Nephron progenitor cell (in vitro differentiated cells): ENCODE data around the gene PCNT.
"Not testable (repeated sequence)": the region's sequence is repeated elsewhere in the genome, so short reads cannot be mapped to it uniquely, and the experiment has no call there.

Experiments used
- DNase-seq: peaks from one replicate; pipeline ENCODE4 v3.0.0; 2021
- H3K27ac Mint-ChIP-seq: 2 replicates; pipeline ENCODE4 v1.8.0; 2021; ENCODE audit warnings: mild to moderate bottlenecking, moderate library complexity, mixed read lengths
- H3K27me3 Mint-ChIP-seq: 2 replicates; pipeline ENCODE4 v1.8.0; 2021; ENCODE audit warnings: mild to moderate bottlenecking, low read depth, mixed read lengths; ENCODE audit not compliant: poor library complexity
- H3K36me3 Mint-ChIP-seq: 2 replicates; pipeline ENCODE4 v1.8.0; 2021; ENCODE audit warnings: low read depth, mixed read lengths
- H3K4me1 Mint-ChIP-seq: 2 replicates; pipeline ENCODE4 v1.8.0; 2021; ENCODE audit warnings: mixed read lengths
- H3K4me3 Mint-ChIP-seq: 2 replicates; pipeline ENCODE4 v1.8.0; 2021; ENCODE audit warnings: mild to moderate bottlenecking, moderate library complexity, mixed read lengths
- H3K9me3 Mint-ChIP-seq: 2 replicates; pipeline ENCODE4 v1.8.0; 2021; ENCODE audit warnings: mild to moderate bottlenecking, moderate library complexity, mixed read lengths
- TF ChIP-seq, protein P1 (sequence below): fragments of 200-600 bp; sonication (generic); IDR thresholded peaks from 2 replicates; pipeline ENCODE4 v1.5.0; 2021; ENCODE audit warnings: antibody characterized with exemption

Gene PCNT

DNA sequence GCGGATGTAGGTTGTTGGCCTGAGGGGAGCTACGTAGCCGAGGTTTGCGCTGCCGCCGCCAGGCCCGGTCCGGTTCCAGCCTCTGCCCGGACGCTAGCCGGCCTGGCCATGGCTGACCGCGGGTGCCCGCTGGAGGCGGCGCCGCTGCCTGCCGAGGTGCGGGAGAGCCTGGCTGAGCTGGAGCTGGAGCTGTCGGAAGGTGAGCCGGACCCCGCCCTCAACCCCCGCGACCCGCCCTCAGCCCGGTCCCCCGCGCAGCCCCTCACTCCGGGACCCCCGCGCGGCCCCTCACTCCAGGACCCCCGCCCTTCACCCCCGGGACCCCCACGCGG lies 135.0 kb downstream of the PCNT start:
- TF ChIP-seq, protein P1, sequence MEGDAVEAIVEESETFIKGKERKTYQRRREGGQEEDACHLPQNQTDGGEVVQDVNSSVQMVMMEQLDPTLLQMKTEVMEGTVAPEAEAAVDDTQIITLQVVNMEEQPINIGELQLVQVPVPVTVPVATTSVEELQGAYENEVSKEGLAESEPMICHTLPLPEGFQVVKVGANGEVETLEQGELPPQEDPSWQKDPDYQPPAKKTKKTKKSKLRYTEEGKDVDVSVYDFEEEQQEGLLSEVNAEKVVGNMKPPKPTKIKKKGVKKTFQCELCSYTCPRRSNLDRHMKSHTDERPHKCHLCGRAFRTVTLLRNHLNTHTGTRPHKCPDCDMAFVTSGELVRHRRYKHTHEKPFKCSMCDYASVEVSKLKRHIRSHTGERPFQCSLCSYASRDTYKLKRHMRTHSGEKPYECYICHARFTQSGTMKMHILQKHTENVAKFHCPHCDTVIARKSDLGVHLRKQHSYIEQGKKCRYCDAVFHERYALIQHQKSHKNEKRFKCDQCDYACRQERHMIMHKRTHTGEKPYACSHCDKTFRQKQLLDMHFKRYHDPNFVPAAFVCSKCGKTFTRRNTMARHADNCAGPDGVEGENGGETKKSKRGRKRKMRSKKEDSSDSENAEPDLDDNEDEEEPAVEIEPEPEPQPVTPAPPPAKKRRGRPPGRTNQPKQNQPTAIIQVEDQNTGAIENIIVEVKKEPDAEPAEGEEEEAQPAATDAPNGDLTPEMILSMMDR = no peak
- H3K27me3 Mint-ChIP-seq = no peaks in the 10 kb centered on the region
- no peak for DNase-seq
- H3K27ac Mint-ChIP-seq = no peak overlapping the region
- peak overlapping the region; percentile 88 for H3K4me3 Mint-ChIP-seq
- H3K9me3 Mint-ChIP-seq = no peaks in the 10 kb centered on the region
- peaks cover 31% of the 10 kb centered on the region for H3K36me3 Mint-ChIP-seq
- peaks cover 34% of the 10 kb centered on the region for H3K4me1 Mint-ChIP-seq

DNA sequence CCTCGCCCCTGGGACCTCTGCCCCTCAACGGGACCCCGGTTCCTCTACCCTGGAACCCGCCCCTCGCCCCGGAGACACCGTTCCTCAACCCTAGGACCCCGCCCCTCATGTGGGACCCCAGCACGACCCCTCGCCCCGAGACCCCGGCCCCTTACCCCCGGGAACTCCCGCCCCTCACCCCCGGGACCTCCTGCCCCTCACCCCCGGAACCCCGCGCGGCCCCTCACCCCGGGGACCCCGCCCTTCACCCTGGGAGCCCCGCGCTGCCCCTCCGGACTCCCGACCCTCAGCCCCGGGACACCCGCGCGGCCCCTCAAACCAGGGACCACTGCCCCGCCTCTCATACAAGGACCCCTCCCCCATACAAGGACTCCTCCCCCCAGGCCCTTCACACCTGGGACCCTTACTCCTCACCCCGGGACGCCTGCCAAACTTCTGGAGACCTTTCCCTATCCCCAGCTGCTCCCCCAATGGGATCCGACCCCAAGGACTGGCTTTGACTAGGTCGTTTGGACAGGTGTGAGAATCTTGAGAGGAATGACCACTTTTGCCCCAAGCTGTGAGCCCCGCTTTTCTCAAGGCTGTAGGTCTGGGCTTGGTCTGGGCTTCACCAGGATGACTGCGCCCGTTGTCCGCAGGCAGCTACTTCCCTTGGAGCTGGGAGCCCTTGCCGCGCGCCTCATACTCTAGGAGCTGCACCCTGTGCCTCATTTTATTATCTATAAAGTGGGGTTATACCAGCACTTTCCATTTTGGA lies 135.6 kb downstream of the PCNT start:
- TF ChIP-seq, protein P1 = no peak
- H3K36me3 Mint-ChIP-seq = peaks cover 35% of the 10 kb centered on the region
- peaks cover 34% of the 10 kb centered on the region for H3K4me1 Mint-ChIP-seq
- H3K27ac Mint-ChIP-seq = no peak overlapping the region
- H3K27me3 Mint-ChIP-seq = no peaks in the 10 kb centered on the region
- no peaks in the 10 kb centered on the region for H3K9me3 Mint-ChIP-seq
- H3K4me3 Mint-ChIP-seq = peak overlapping the region; percentile 88
- DNase-seq = peak; percentile 32

DNA sequence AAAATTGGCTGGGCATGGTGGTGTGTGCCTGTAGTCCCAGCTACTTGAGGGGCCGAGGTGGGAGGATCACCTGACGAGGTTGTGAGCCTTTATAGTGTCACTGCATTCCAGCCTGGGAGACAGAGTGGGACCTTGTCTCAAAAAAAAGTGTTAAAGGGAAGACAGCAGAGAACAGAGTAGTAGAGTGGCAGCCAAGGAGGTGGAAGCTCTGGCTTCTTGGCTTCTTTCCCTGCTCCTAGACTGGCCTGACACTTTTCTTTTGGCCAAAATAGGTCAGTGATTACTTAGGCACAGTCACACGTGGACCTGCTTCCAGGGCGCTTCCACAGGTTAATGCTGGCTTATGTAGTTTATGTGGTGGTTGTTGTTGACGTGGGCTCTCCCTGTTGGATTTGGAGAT lies 138.0 kb downstream of the PCNT start:
- DNase-seq = no peak
- Mint-ChIP-seq H3K36me3 (peaks cover 27% of the 10 kb centered on the region), H3K4me3 (no peak overlapping the region), H3K9me3 (no peaks in the 10 kb centered on the region), H3K27me3 (no peaks in the 10 kb centered on the region), H3K4me1 (peaks cover 17% of the 10 kb centered on the region), H3K27ac (no peak overlapping the region)
- TF ChIP-seq, protein P1 = no peak

DNA sequence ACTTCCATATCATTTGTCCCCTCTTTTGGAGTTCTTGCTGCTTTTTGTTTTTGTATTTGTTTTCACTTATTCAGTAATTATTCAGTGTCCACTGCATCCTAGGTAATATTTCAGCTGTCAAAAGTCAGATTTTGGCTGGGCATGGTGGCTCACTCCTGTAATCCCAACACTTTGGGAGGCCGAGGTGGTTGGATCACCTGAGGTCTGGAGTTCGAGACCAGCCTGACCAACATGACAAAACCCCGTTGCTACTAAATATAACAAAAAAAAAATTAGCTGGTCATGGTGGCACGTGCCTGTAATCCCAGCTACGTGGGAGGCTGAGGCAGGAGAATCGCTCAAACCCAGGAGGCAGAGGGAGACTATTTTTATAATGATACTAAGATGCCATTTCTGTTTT lies 141.2 kb downstream of the PCNT start:
- H3K36me3 Mint-ChIP-seq = peaks cover 39% of the 10 kb centered on the region
- not testable (repeated sequence) for H3K4me3 Mint-ChIP-seq, H3K27me3 Mint-ChIP-seq, H3K27ac Mint-ChIP-seq, DNase-seq, H3K9me3 Mint-ChIP-seq
- peaks cover 32% of the 10 kb centered on the region for H3K4me1 Mint-ChIP-seq

DNA sequence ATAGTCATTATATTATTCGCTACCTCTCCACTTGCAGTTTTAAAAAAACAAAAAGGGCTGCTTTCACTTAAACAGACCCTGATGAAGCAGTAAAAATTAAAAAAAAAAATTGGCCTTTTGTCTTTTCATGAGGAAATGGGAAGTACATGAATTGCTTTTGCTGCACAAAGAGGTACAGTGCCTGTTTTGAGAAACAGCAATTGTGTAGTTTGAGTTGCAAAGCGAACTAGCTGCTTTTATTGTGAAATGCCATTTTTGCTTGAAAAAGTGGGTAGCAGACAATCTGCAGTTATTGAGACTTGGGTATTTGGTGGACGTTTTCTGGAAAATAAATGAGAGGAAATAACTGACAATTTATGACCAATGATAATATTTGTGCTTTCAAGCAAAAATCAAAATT lies 141.7 kb downstream of the PCNT start:
- no peak for DNase-seq
- Mint-ChIP-seq H3K36me3 (peaks cover 39% of the 10 kb centered on the region), H3K27me3 (peaks cover 4% of the 10 kb centered on the region), H3K4me3 (no peak overlapping the region), H3K4me1 (peaks cover 30% of the 10 kb centered on the region), H3K27ac (no peak overlapping the region), H3K9me3 (no peaks in the 10 kb centered on the region)
- TF ChIP-seq, protein P1 = no peak

DNA sequence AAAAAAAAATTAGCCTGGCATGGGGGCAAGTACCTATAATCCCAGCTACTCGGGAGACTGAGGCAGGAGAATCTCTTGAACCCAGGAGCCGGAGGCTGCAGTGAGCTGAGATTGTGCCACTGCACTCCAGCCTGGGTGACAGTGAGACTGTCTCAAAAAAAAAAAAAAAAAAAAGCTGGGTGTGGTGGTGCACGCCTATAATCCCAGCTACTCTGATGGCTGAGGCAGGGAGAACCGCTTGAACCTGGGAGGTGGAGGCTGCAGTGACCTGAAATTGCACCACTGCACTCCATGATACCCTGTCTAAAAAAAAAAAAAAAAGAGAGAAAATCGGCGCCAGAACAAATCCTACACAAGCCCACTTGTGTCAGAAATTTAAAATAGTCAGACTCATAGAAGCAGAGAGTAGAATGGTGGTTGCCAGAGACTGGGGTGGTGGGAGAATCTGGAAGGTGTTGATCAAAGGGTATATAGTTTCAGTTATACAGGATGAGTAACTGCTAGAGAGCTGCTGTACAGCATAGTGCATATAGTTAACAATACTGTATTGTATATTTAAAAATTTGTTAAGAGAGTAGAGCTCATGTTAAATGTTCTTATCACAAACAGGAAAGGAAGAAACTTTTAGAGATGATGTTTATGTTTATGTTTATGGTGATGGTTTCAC lies 144.3 kb downstream of the PCNT start:
- Mint-ChIP-seq H3K4me3 (no peak overlapping the region), H3K4me1 (peaks cover 43% of the 10 kb centered on the region), H3K27me3 (peaks cover 4% of the 10 kb centered on the region), H3K9me3 (no peaks in the 10 kb centered on the region), H3K27ac (no peak overlapping the region), H3K36me3 (peaks cover 38% of the 10 kb centered on the region)
- TF ChIP-seq, protein P1 = no peak
- DNase-seq = no peak
